Activated CD4-positive, alpha-beta T cell treated with anti-CD3 and anti-CD28 coated beads for 24 hours (primary cell): ENCODE measurements around the gene TMEM117.
"Not testable (repeated sequence)": the region's sequence is repeated elsewhere in the genome, so short reads cannot be mapped to it uniquely, and the experiment has no call there.

ENCODE experiments used
- DNase-seq, 2 donors: peaks; one replicate each; pipeline ENCODE4 v3.0.0-alpha.2; 2020; ENCODE audit warnings: low read depth in 2 of 2

The TMEM117 gene

GRCh38 chr12:44025499-44025898 is 189.6 kb downstream of the TMEM117 start:
- no peak for DNase-seq

GRCh38 chr12:44026046-44026445 is 190.2 kb downstream of the TMEM117 start:
- DNase-seq: no peak

GRCh38 chr12:44026926-44027325 is 191.0 kb downstream of the TMEM117 start:
- DNase-seq: not testable (repeated sequence)

GRCh38 chr12:44029194-44029593 is 193.3 kb downstream of the TMEM117 start:
- no peak for DNase-seq

GRCh38 chr12:44031472-44032185 is 195.7 kb downstream of the TMEM117 start:
- no peak for DNase-seq

GRCh38 chr12:44034906-44035305 is 199.0 kb downstream of the TMEM117 start:
- no peak for DNase-seq

- DNase-seq: no peak
Measured at GRCh38 chr12:44036875-44037443, 201.1 kb downstream of the TMEM117 start.

- no peak for DNase-seq
Measured at GRCh38 chr12:44038411-44038810, 202.5 kb downstream of the TMEM117 start.

- not testable (repeated sequence) for DNase-seq
Measured at GRCh38 chr12:44044491-44044890, 208.6 kb downstream of the TMEM117 start.

- no peak for DNase-seq
Measured at GRCh38 chr12:44046732-44047417, 211.0 kb downstream of the TMEM117 start.

- no peak for DNase-seq
Measured at GRCh38 chr12:44052554-44052953, 216.7 kb downstream of the TMEM117 start.

- DNase-seq: no peak
Measured at GRCh38 chr12:44053549-44054127, 217.8 kb downstream of the TMEM117 start.

- DNase-seq: no peak
Measured at GRCh38 chr12:44054281-44054680, 218.4 kb downstream of the TMEM117 start.

GRCh38 chr12:44058366-44058765 is 222.5 kb downstream of the TMEM117 start:
- DNase-seq: no peak

- no peak for DNase-seq
Measured at GRCh38 chr12:44059476-44059875, 223.6 kb downstream of the TMEM117 start.

GRCh38 chr12:44063671-44064070 is 227.8 kb downstream of the TMEM117 start:
- no peak for DNase-seq

GRCh38 chr12:44076871-44077270 is 241.0 kb downstream of the TMEM117 start:
- no peak for DNase-seq

- DNase-seq: no peak
Measured at GRCh38 chr12:44077294-44077693, 241.4 kb downstream of the TMEM117 start.

- DNase-seq: no peak
Measured at GRCh38 chr12:44078273-44078672, 242.4 kb downstream of the TMEM117 start.

GRCh38 chr12:44088647-44089046 is 252.8 kb downstream of the TMEM117 start:
- DNase-seq: no peak

GRCh38 chr12:44091948-44092606 is 256.2 kb downstream of the TMEM117 start:
- DNase-seq: no peak

- no peak for DNase-seq
Measured at GRCh38 chr12:44098786-44099185, 262.9 kb downstream of the TMEM117 start.
